DLD1 (cell line): ENCODE results near the gene RPTOR.

Experiments
- in situ Hi-C: cut with HindIII; loops from 2 replicates; pipeline ENCODE4 v1.10.0; 2017; ENCODE audit warnings: low sequenced_read_pairs

Gene RPTOR

DNA sequence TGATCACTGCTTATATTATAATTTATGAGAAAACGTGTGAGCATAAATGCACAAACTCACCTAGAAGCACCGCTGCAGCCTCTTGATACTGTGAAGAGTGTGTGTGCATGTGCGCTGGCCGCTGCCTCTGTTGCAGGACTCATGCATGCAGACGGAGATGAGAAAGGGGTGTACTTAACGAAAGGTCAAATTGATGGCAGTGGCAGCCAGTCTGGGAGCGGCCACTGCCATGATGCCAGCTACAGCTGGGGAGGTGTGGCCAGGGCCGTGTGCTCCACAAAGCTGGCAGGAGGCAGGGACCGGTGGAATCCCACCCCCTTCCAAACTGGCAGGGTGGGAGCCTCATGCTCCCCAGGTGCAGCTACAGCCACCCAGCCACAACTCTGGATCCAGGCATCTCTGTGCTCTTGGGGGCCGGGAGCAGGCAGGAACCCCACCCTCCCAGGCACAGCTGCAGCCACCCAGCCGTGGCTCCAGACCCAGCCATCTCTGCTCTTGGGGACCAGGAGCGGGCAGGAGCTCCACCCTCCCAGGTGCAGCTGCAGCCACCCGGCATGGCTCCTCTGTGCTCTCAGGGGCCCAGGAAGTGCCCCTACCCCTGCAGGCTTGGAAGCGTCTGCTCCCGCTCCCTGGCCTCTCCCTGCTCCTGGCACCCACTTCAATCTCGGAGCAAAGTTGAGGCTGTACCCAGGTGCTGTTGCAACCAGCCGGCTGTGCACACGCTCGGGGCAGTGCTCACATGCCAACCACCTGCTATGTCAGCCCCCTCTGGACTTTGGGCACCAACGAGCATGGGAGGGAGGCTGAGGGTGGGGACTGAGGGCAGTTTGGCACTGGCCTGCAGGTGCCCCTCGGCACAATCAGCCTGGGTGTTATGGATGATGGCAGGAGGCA is 369.5 kb downstream of the RPTOR start:
- in situ Hi-C loops: no loop called here

DNA sequence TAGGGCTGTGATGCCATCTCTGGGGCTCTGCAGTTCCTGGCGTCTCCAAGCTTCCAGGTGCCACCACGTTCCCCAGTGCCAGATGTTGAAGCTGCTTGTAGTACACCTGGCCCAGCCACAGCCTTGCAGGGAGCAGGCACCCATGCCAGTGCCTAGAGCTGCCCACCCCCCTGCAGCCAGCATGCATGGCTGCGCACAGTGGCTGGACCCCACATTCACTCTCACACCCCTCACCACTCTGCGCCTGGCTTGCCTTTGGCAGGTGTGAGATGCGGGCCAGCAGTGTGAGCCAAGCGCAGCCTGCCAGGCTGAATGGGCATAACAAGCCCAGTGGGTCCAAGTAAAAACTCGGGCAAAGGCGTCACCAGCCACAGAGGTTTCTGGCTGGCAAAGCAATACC is 371.6 kb downstream of the RPTOR start:
- in situ Hi-C loops: no loop called here

DNA sequence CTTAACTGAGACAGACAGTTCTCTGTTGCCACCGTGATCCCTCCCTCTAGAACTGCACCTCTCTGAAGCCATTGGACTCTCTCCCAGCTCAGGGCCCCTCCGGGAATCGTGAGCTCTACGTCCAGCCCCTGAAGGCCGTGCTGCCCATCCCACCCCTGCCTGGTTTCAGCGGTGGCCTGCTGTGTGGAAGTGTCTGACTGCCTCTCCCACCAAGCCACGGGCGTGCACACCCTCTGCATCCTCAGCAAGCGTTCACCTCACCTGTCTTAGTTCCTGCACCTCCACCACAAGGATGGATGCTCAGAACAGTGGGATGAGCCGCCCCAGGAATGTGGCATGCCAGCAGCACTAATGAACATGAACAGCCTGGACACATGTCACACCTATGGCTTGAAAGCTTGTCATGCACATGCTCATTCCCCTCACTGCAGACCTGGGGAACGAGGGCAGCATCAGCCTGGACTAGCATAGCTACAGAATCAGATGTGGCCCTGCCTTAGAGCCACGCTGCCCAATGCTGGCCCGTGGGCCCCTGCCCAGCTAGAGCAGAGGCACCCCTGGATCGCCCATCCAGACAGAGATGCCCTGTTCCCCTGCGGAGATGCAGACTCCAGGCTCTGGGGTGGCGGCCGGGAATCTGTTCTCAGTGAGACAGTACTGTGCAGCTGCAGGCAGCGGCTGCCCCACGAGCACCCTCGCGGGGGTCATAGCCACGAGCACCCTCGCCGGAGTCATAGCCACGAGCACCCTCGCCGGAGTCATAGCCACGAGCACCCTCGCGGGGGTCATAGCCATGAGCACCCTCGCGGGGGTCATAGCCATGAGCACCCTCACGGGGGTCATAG is 373.3 kb downstream of the RPTOR start:
- in situ Hi-C loops: no loop called here

DNA sequence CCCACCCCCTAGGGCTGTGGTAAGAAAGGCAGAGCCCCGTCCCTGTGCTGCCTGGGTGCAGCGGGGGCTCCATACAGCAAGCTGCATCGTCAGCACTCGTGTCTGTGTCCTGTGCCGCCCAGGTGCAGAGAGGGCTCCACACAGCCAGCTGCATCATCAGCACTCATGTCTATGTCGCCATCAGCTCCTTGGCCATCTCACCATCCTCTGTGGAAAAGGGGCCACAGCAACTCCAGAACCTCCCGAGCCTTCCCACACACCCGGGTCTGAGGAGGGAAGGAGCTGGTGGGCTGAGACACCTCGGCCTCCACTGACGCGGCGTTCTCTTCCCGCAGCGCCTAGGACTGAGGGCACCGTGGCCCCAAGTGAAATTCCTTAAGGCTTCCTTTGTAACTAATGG is 374.1 kb downstream of the RPTOR start:
- in situ Hi-C loops: no loop called here

DNA sequence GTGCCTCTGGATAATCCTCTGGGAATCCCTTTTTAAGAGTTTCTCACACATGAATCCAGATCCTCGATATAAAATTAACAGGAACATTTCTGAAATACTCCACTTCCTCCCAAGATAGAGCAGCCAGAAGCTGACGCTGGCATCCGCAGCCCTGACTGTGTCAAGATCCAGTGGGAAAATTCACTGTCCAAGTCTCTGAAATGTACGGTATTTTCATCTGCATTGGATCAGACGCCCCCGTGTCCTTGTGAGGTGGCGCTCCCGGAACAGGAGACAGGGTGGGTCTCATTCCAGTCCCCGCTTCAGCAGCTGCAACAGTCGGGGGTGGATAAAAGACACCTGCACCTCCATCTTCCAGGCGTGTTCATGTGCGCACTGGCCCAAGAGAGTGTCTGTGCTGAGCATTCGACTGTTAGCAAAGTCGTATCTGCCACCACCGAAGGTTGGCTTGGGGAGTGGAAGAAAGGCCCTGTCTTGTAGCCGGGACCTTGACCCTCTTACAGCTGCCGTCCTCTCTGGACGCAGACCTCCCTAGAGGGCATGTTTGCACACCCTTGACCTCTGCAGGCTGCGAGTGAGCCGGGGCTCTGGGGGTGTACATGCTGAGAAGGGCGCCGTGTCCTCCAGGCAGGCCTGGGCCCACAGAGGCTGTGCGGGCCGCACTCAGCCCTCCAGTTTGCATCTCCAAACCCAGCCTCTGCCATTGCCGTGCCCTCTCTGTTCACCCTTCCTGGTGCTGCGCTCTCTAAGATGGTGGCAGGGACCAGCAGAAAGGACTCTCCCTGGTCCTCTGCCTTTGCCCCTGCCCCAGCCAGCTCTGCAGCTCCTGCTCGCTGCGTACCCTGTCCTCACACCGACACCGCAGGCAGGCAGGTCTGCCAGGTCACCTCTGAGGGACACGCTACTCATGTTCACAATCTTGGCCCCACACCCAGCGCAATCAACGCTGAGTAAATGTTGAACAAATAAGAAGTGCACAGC is 375.0 kb downstream of the RPTOR start:
- in situ Hi-C loops: no loop called here

DNA sequence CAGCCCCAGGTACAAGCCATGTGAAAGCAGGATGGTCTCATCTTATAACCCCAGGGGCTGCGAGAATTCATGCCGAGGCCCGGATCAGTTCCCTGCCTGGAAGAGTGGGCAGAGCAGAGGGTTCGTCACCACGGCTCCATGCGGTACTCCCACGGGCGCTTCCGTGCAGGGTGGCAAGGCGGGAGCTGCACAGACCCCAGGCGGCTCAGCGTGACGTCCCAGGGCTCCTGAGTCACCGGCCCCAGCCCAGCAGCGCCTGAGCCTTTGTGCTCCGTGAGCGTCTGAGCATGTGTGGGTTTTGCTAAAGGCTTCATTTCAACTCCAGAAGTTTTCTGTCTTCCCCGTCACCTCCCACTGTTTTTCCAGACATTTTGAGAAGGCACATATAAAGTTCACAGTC is 375.8 kb downstream of the RPTOR start:
- in situ Hi-C loops: no loop called here

DNA sequence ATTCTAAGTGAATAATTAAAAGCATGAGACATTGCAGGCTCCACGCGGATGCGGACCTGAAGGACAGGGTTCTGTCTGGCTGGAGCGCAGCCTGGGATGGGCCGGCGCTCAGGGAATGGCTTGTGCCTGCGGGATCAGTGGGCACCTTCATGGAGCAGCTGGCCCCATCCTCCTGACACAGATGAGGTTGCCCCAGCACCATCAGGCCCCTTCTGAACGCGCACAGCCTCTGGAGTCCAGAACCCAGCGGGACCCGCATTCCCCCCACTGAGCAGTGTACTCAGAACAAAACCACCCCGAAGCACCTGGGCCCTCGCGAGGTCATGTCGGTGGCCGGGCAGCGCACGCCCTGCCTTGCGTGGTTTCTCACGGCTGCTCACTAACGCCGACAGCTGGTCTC is 376.5 kb downstream of the RPTOR start:
- in situ Hi-C loops: no loop called here

DNA sequence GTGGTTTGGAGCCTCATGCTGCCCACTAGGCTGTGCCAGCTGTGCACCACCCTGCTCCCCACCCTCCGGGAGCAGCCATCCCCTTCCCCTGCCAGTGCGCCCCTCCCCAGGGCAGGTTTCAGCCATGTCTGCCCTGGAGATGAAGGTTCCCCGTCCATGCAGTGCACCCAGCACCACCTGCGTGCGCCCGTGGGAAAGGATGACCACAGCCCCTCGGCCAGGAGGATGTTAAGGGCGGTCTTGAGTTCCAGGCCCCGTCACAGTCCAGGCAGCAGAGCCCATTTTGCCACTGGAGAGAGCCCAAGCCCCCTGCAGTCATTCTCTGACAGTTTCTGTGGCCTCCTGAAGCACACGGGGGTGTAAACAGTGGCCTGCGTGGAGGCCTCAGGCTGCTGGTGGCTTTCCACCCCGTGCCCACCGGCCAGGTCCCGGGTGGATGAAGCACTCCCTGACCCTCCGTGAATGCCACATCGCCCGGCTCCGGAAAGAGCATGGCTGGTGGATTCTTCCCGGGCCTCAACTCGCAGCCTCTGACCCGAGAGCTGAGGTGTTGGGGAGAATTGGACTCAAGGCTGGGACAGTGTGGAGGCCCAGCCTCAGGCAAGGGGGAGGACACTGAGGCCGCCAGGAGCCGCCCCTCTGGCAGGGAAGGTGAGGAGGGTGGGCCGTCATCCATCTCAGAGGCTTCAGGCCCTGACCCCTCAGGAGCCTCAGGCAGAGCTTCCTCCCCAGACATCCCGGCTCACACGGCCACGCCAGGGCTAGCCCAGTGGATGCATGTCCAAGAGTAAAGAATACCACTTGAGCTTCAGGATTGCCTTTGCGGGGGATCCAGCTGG is 377.3 kb downstream of the RPTOR start:
- in situ Hi-C loops: no loop called here

DNA sequence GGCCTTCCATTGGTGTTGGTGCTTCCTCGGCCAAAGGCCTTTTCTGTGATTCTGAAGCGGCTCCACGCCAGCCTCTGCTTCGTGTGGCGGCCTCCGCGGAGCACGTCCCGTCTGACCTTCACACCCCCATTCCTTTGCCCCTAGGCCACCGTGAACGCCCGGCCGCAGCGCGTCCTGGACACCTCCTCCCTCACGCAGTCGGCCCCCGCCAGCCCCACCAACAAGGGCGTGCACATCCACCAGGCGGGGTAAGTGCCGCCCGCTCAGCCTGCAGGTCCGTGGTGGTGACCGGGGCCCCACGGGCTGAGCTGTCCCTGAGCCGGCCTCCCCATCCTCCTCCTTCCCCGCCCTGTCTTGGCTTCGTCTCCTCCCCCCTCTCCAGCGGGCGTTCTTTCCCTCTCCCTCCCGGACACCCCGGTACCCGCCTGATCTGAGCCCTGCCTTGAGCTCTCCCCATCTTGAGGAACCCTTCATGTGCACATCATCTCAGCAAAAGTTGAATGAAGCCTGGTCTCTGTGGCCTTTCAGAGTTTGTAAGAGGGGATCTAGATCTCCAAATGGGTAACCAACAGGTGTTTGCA is 378.0 kb downstream of the RPTOR start:
- in situ Hi-C loops: no loop called here

DNA sequence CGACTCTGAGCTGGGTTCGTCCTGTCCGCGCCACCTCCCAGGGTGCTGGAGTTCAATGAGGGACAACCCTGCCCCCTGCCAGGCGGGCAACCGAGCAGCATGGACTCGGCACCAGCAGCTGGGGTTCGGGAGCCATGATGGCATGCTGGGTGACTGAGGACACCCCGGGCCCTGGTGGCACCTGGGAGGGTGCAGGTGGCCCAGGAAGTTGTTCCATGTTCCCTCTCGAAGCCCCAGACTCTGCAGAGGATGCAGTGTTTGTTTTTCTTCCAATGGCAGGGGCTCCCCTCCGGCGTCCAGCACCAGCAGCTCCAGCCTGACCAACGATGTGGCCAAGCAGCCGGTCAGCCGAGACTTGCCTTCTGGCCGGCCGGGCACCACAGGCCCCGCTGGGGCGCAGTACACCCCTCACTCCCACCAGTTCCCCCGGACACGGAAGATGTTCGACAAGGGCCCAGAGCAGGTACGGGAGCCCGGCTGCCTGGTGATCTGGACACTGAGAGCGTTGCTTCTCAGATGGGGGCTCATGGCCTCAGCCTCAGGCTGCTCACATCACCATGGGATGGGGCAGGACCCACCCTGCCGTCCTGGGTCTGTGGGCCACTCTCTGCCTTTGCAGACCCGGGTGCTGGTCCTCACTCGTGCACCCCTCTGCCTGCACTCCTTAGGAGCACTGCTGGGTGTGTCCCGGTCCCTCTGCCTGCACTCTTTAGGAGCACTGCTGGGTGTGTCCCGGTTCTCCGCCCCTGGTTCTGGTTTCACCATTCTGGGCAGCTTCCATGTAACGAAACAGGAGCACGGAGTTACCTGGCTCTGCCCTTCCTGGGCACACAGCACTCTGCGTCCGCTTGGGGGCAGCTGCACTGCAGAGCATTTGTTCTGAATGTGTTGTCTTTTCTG is 378.8 kb downstream of the RPTOR start:
- in situ Hi-C loops: no loop called here

DNA sequence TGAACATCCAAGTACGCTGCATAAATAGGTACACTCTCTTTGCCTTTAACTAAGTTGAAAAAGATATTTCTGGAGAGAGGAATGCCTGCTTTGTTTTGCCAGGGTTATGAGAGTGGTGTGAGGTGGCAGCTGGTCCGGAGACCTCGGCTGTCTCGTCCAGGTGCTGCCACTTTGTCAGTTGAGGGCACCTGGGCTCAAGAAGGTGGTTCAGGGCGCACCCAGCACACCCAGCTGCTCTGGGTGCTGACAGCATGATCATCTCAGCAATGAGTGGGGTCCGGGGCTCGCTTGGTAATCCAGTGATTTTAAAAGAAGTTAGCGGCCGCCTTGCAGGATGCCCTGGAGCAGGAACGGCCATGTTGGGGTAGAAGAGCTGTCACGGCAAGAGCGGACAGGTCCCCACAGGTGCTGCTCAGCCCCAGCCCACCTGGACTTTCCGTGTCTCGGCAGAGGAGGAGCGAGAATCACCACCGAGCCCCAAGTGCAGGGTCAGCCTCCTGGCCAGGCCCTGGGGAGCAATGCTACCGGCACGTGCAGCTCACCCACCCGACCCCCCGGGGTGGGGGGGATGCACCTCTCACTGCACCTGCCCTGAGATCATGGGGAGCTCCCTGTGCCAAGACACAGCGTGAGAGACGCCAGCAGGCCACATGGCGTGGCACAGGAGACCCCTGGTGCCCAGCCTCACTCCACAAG is 379.6 kb downstream of the RPTOR start:
- in situ Hi-C loops: no loop called here

DNA sequence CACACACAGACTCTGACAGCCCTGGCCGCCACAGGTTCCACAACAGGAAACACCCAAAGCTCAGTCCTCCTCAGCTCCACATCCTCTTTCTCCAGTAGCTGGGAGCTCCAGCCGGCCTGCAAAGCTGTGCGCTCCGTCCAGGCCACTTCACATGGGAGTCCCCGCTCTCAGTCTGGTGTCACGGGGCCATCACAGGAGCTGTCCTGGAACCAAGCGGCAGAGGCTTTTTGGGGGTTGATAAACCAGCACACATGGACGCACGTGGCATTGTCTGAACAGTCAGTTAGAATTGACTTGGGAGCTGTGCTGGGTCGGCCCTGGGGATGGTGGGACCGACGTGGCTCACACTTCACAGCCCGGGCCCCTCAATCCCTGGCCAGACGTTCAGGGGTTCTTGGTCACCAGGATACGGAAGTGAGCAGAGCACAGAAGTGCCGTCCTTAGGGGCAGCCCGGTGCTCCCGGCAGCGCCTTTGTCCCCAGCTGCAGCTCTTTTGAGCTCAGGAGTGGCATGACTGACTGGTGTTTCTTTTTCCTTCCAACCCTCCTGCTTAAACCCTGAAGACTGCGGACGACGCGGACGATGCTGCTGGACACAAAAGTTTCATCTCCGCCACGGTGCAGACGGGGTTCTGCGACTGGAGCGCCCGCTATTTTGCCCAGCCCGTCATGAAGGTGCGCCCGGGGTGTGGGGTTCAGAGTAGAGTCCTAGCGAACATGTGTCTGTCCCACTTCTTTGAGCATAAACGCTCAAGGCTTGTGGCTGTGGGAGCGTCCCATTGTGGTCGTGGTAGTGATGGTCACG is 380.4 kb downstream of the RPTOR start:
- in situ Hi-C loops: no loop called here

DNA sequence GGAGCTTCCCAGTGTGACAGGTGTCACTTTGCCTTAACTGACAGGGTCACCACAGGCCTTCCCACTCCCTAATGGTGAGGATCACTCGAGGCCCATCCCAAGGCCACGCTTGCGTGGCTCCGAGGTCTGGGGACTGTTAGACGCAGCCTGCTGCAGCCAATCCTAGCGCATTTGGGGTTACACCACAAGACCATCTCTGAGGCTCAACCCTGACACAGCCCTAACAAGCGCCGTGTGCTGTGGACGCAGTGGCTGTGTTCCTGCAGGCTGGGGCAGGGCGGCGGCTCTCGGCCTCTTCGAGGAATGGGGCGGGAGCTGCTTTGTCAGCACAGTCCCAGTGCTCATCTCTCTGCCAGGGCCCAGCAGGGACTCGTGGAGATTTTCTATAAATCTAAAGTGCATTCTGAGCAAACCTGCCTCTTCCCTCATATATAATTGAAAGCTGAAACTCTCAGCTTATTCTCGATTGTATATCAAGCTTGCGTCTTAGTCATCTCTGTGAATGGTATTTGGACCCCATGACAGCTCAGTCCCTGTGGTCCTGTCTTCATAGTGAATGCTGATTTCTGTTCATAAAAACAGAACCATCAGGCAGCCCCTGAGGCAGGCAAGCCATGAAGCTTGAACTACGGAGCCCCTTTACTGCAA is 381.2 kb downstream of the RPTOR start:
- in situ Hi-C loops: no loop called here

DNA sequence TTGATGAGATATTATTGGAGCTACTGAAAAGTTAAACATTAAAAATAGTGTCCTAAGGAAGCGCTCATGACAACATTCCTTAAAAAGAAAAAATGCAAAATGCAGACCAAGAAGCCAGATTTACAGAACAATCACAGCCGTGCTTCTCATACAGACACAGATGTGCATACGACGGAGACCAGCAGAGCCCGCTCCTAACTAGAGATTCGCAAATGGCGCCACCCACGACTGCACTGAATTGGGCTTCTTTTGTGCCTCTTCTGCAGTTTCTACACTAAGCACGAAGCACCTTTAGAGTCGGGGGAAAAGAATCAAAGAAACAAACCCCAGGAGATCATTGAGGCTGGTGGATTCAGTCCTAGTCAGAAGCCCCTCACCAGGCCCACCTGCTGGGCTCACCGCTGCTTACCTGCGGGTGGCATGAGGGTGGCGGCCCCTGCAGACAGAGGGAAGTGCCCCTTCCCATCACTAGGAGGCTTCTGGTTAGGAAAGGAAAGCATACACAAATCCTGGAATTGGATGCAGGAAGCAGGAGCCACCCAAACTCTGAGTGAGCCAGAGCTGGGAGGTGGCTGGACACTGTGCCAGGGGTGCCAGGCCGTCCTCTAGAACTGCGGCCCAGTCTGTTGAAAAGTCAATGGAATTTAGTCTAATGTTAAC is 382.1 kb downstream of the RPTOR start:
- in situ Hi-C loops: no loop called here

DNA sequence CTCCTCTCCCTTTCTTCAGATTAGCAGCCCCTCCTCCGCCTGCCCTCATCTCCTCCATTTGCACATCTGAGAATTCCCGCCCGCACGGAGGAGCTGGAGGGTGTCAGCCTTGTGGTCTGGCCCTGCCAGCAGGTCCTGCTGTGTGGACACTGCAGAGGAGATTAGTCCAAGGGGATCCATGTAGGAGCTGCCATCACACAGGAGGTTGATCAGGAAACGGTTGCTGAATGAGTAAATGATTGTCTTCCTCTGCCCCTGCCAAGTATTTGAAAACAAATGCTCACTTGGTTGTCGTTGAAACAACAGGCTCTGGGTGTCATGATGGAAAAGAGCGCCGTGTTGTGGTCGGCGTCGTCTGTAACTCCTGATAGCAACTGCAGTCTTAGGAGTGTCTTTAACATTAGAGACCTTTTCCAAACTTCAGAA is 383.2 kb downstream of the RPTOR start:
- in situ Hi-C loops: no loop called here

DNA sequence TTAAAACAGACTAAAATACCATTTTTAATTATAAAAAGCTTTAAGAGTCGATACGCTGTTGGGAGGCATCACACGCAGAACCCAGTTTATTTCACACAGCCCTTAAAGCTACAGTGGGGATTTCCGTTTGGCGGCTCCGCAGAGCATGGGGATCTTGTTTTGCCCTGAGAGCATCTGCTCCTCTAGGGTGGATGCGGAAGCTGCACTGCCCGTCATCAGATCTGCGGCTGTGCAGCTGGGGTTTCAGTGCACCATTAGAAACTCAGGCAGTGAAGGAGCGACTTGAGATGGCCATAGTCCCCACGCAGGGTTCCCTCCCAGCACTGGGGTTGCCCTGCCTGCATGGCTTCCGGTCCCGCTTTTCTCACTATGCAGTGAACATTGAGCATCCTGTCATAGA is 384.8 kb downstream of the RPTOR start:
- in situ Hi-C loops: no loop called here
